Progenitor cell of endocrine pancreas (in vitro differentiated cells): ENCODE data around the gene ZBTB2. TPM values are rescaled to one million over a fixed set of nuclear protein-coding genes. Genes with fewer than 3 reads are reported as not detected.

Experiments
- DNase-seq: peaks from one replicate; pipeline ENCODE4 v3.0.0; 2021; ENCODE audit warnings: low spot score; ENCODE audit not compliant: unreplicated experiment
- H3K27ac Mint-ChIP-seq: 2 replicates; pipeline ENCODE4 v1.8.0; 2021; ENCODE audit warnings: mild to moderate bottlenecking, moderate library complexity, mixed read lengths
- H3K27me3 Mint-ChIP-seq: 2 replicates; pipeline ENCODE4 v1.8.0; 2021; ENCODE audit warnings: mixed read lengths
- H3K36me3 Mint-ChIP-seq: 2 replicates; pipeline ENCODE4 v1.8.0; 2022; ENCODE audit warnings: mixed read lengths; ENCODE audit not compliant: insufficient read depth
- H3K4me1 Mint-ChIP-seq: 2 replicates; pipeline ENCODE4 v1.8.0; 2021; ENCODE audit warnings: low read depth, mixed read lengths
- H3K4me3 Mint-ChIP-seq: 2 replicates; pipeline ENCODE4 v1.8.0; 2021; ENCODE audit warnings: low read depth, mild to moderate bottlenecking, moderate library complexity, mixed read lengths
- H3K9me3 Mint-ChIP-seq: 2 replicates; pipeline ENCODE4 v1.8.0; 2021; ENCODE audit warnings: low read depth, mixed read lengths
- total RNA-seq: library from RNA; stranded (reverse); gene quantifications from 2 replicates; pipeline ENCODE4 v1.2.1, GENCODE V29; 2021
- TF ChIP-seq, protein P1 (sequence below): fragments of 200-600 bp; sonication (generic); IDR thresholded peaks from one replicate; pipeline ENCODE4 v1.5.0; 2021; ENCODE audit warnings: antibody characterized with exemption, mild to moderate bottlenecking; ENCODE audit not compliant: unreplicated experiment

The ZBTB2 gene
- total RNA-seq, 1 donor from 2014 or later: 15.2 TPM

DNA sequence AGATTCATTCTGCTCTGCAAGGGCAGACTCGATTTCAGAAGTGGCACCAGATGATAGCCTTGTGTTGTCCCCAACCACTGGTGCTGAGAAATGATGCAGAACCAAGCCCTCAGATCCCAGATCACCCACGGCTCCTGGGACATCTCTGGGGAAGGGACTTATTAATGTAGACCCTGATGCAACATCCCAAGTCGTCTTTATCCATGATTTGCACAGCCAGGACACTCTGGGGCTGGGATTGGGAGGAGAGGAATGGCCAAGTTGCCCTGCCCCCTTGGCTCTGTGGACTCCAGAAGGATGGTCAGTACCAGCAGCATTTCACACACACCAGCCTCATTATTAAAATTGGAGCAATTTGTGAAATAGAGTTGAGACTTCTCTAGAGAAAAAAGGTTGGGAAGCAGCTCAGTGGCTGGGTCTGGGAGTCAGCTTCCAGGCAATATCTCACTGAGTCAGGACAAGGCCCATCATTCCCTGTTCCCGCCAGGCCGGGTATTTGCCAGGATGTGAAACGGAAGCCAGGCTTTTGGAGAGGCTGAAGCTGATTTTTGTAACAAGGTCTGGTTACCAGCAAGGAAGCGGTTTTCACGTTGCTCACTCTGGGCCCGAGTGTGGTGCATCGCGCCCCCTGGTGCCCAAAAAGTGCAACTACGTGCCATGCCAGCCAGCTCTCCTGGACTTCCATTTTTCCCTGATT lies 67.4 kb downstream of the ZBTB2 start:
- Mint-ChIP-seq H3K27me3 (peaks cover 66% of the 10 kb centered on the region), H3K36me3 (peaks cover 3% of the 10 kb centered on the region), H3K27ac (no peak overlapping the region), H3K9me3 (peaks cover 7% of the 10 kb centered on the region), H3K4me1 (peaks cover 9% of the 10 kb centered on the region), H3K4me3 (peak overlapping the region; percentile 5)
- TF ChIP-seq, protein P1, sequence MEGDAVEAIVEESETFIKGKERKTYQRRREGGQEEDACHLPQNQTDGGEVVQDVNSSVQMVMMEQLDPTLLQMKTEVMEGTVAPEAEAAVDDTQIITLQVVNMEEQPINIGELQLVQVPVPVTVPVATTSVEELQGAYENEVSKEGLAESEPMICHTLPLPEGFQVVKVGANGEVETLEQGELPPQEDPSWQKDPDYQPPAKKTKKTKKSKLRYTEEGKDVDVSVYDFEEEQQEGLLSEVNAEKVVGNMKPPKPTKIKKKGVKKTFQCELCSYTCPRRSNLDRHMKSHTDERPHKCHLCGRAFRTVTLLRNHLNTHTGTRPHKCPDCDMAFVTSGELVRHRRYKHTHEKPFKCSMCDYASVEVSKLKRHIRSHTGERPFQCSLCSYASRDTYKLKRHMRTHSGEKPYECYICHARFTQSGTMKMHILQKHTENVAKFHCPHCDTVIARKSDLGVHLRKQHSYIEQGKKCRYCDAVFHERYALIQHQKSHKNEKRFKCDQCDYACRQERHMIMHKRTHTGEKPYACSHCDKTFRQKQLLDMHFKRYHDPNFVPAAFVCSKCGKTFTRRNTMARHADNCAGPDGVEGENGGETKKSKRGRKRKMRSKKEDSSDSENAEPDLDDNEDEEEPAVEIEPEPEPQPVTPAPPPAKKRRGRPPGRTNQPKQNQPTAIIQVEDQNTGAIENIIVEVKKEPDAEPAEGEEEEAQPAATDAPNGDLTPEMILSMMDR: peak; percentile 98
- DNase-seq: peak; percentile 80

DNA sequence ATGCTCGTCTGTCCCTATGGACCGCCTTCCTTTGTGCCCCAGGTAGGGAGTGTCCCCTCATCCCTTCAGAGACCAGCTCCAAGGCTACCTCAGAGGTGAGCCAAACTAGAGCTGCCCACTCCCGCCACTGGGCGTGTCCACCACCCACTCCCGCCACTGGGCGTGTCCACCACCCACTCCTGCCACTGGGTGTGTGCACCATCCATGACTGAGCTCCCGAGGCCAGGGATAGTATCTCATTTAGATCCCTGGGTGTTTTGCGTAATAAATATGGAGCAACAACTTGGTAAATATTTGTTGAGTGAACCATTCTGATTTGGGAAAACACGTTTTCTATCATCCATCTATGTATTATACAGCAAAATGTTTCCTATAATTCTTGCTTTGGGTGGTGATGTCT lies 68.8 kb downstream of the ZBTB2 start:
- no peak for DNase-seq
- peaks cover 67% of the 10 kb centered on the region for H3K27me3 Mint-ChIP-seq
- peaks cover 3% of the 10 kb centered on the region for H3K36me3 Mint-ChIP-seq
- TF ChIP-seq, protein P1: no peak
- peaks cover 11% of the 10 kb centered on the region for H3K4me1 Mint-ChIP-seq
- no peak overlapping the region for H3K27ac Mint-ChIP-seq
- H3K9me3 Mint-ChIP-seq: peaks cover 7% of the 10 kb centered on the region
- H3K4me3 Mint-ChIP-seq: no peak overlapping the region

DNA sequence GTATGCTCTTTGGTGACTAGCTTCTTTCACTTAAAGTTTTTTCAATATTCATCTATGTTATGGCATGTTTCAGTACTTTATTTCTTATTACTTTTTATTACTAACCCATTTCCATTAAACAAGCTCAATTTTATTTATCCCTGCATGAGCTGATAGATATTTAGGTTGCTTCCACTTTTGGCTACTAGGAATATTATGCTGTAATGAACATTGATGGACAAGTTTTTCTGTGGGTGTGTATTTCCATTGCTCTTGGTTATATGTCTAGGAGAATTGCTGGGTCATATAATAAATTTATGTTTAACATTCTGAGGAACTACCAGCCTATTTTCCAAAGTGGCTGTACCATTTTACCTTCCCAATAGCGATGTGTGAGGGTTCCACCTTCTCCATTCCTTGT lies 69.9 kb downstream of the ZBTB2 start:
- Mint-ChIP-seq H3K4me1 (peaks cover 15% of the 10 kb centered on the region), H3K4me3 (no peak overlapping the region), H3K36me3 (peaks cover 3% of the 10 kb centered on the region), H3K27ac (no peak overlapping the region), H3K9me3 (peaks cover 7% of the 10 kb centered on the region), H3K27me3 (peaks cover 66% of the 10 kb centered on the region)
- TF ChIP-seq, protein P1: no peak
- DNase-seq: no peak

DNA sequence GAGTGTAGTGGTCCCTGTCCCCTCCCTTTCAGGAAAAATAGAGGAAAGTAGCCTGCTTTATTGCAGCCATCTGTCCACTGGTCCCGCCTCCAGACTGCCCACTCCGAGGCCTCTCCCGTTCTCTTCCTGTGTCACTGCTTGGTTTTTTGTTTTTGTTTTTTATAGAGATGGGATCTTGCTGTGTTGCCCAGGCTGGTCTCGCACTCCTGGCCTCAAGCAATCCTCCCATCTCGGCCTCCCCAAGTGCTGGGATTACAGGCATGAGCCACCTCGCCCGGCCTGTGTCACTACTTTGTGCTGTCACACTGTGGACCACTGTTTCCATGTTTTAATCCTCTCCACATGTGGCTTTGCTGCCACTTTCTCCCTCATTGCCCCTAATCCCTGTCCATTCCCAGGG lies 71.2 kb downstream of the ZBTB2 start:
- no peak overlapping the region for H3K27ac Mint-ChIP-seq
- TF ChIP-seq, protein P1: no peak
- peaks cover 7% of the 10 kb centered on the region for H3K36me3 Mint-ChIP-seq
- peaks cover 65% of the 10 kb centered on the region for H3K27me3 Mint-ChIP-seq
- DNase-seq: no peak
- H3K9me3 Mint-ChIP-seq: peaks cover 13% of the 10 kb centered on the region
- H3K4me3 Mint-ChIP-seq: no peak overlapping the region
- peaks cover 10% of the 10 kb centered on the region for H3K4me1 Mint-ChIP-seq

DNA sequence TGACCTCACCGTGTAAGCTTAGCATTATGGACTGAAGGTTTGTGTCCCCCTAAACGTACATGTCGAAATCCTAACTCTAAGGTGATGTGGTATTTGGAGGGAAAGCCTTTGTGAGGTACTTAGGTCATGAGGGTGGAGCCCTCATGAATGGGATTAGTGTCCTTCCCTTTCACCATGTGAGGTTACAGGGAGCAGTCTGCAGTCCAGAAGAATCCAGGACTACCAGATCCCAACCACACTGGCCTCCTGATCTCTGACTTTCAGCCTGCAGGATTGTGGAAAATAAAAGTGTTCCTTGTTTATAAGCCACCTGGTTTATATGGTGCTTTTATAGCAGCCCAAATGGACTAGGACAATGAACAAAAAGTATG lies 73.4 kb downstream of the ZBTB2 start:
- peaks cover 14% of the 10 kb centered on the region for H3K4me1 Mint-ChIP-seq
- peaks cover 13% of the 10 kb centered on the region for H3K9me3 Mint-ChIP-seq
- H3K4me3 Mint-ChIP-seq: no peak overlapping the region
- no peak for DNase-seq
- TF ChIP-seq, protein P1: no peak
- H3K27me3 Mint-ChIP-seq: peaks cover 55% of the 10 kb centered on the region
- H3K27ac Mint-ChIP-seq: no peak overlapping the region
- H3K36me3 Mint-ChIP-seq: peaks cover 7% of the 10 kb centered on the region
